Activated T-helper 2 cell treated with anti-CD3 and anti-CD28 coated beads, Interferon-gamma antibody, Interleukin-2, Interleukin-4, amounts not matched to agents 10 μg/mL and 5 μg/mL and 100 μg/mL, durations not matched to agents 14 hours and 24 hours and 36 hours (primary cell): ENCODE results near the gene GFER. TPM values are rescaled to one million over a fixed set of nuclear protein-coding genes. Genes with fewer than 3 reads are reported as not detected.
"Not testable (repeated sequence)": the region's sequence is repeated elsewhere in the genome, so short reads cannot be mapped to it uniquely, and the experiment has no call there.

Experiments used
- DNase-seq: peaks from one replicate; pipeline ENCODE4 v3.0.0; 2021; ENCODE audit warnings: low spot score
- H3K27ac Mint-ChIP-seq: one replicate; pipeline ENCODE4 v1.8.0; 2021; ENCODE audit warnings: mixed read lengths
- H3K27me3 Mint-ChIP-seq: one replicate; pipeline ENCODE4 v1.8.0; 2021; ENCODE audit warnings: low read depth, mixed read lengths
- H3K36me3 Mint-ChIP-seq: one replicate; pipeline ENCODE4 v1.8.0; 2021; ENCODE audit warnings: low read depth, mixed read lengths
- H3K4me1 Mint-ChIP-seq: one replicate; pipeline ENCODE4 v1.8.0; 2021; ENCODE audit warnings: low read depth, mixed read lengths
- H3K4me3 Mint-ChIP-seq: one replicate; pipeline ENCODE4 v1.8.0; 2021; ENCODE audit warnings: low read depth, mild to moderate bottlenecking, moderate library complexity, mixed read lengths
- H3K9me3 Mint-ChIP-seq: one replicate; pipeline ENCODE4 v1.8.0; 2021; ENCODE audit warnings: mixed read lengths
- intact Hi-C: fragments of 100-400 bp; cut with micrococcal nuclease; formaldehyde crosslinking; loops from one replicate; pipeline ENCODE4 v1.15.1; 2023
- total RNA-seq: library from RNA; stranded (reverse); gene quantifications from 2 replicates; pipeline ENCODE4 v1.2.3, GENCODE V29; 2022

The GFER gene
- total RNA-seq, 1 donor from 2014 or later, result 40.0 TPM

- intact Hi-C loops, result no loop called here
- Mint-ChIP-seq H3K27me3 (no peaks in the 10 kb centered on the region), H3K27ac (no peak overlapping the region), H3K9me3 (no peaks in the 10 kb centered on the region), H3K36me3 (no peaks in the 10 kb centered on the region), H3K4me3 (no peak overlapping the region), H3K4me1 (peaks cover 15% of the 10 kb centered on the region)
- no peak for DNase-seq
These were observed 38.2 kb upstream of the GFER start for GRCh38 chr16:1945559-1946391.

GRCh38 chr16:1946495-1947368 is 37.3 kb upstream of the GFER start:
- Mint-ChIP-seq H3K4me1 (peaks cover 13% of the 10 kb centered on the region), H3K27me3 (no peaks in the 10 kb centered on the region), H3K9me3 (no peaks in the 10 kb centered on the region), H3K4me3 (no peak overlapping the region), H3K27ac (no peak overlapping the region), H3K36me3 (no peaks in the 10 kb centered on the region)
- DNase-seq, result no peak
- intact Hi-C loops, result no loop called here

- Mint-ChIP-seq H3K4me3 (no peak overlapping the region), H3K9me3 (no peaks in the 10 kb centered on the region), H3K36me3 (no peaks in the 10 kb centered on the region), H3K27ac (no peak overlapping the region), H3K27me3 (no peaks in the 10 kb centered on the region), H3K4me1 (peaks cover 9% of the 10 kb centered on the region)
- intact Hi-C loops, result no loop called here
- no peak for DNase-seq
These were observed 36.7 kb upstream of the GFER start for GRCh38 chr16:1947369-1947670.

GRCh38 chr16:1949507-1949906 is 34.5 kb upstream of the GFER start:
- no peak for DNase-seq
- H3K4me1 Mint-ChIP-seq, result peaks cover 7% of the 10 kb centered on the region
- H3K9me3 Mint-ChIP-seq, result no peaks in the 10 kb centered on the region
- H3K27ac Mint-ChIP-seq, result no peak overlapping the region
- intact Hi-C loops, result no loop called here
- H3K36me3 Mint-ChIP-seq, result no peaks in the 10 kb centered on the region
- no peaks in the 10 kb centered on the region for H3K27me3 Mint-ChIP-seq
- H3K4me3 Mint-ChIP-seq, result no peak overlapping the region

- no peak for DNase-seq
- intact Hi-C loops, result no loop called here
- Mint-ChIP-seq H3K4me1 (peaks cover 5% of the 10 kb centered on the region), H3K27ac (no peak overlapping the region), H3K27me3 (no peaks in the 10 kb centered on the region), H3K4me3 (no peak overlapping the region), H3K36me3 (no peaks in the 10 kb centered on the region), H3K9me3 (no peaks in the 10 kb centered on the region)
These were observed 33.9 kb upstream of the GFER start for GRCh38 chr16:1950047-1950446.

- Mint-ChIP-seq H3K27me3 (no peaks in the 10 kb centered on the region), H3K36me3 (no peaks in the 10 kb centered on the region), H3K27ac (no peak overlapping the region), H3K9me3 (no peaks in the 10 kb centered on the region), H3K4me1 (peaks cover 5% of the 10 kb centered on the region), H3K4me3 (no peak overlapping the region)
- intact Hi-C loops, result no loop called here
- DNase-seq, result no peak
These were observed 33.4 kb upstream of the GFER start for GRCh38 chr16:1950559-1950958.

GRCh38 chr16:1953734-1954133 is 30.3 kb upstream of the GFER start:
- Mint-ChIP-seq H3K36me3 (no peaks in the 10 kb centered on the region), H3K27ac (no peak overlapping the region), H3K9me3 (no peaks in the 10 kb centered on the region), H3K27me3 (no peaks in the 10 kb centered on the region), H3K4me3 (no peak overlapping the region), H3K4me1 (peaks cover 5% of the 10 kb centered on the region)
- no peak for DNase-seq
- intact Hi-C loops, result no loop called here

- peaks cover 28% of the 10 kb centered on the region for H3K36me3 Mint-ChIP-seq
- H3K9me3 Mint-ChIP-seq, intact Hi-C loops, DNase-seq, H3K27me3 Mint-ChIP-seq, H3K4me3 Mint-ChIP-seq, H3K27ac Mint-ChIP-seq: not testable (repeated sequence)
- peaks cover 23% of the 10 kb centered on the region for H3K4me1 Mint-ChIP-seq
These were observed 26.4 kb upstream of the GFER start for GRCh38 chr16:1957434-1958142.

- H3K4me3 Mint-ChIP-seq, H3K27me3 Mint-ChIP-seq, intact Hi-C loops, H3K27ac Mint-ChIP-seq, H3K9me3 Mint-ChIP-seq, DNase-seq: not testable (repeated sequence)
- peaks cover 34% of the 10 kb centered on the region for H3K36me3 Mint-ChIP-seq
- H3K4me1 Mint-ChIP-seq, result peaks cover 23% of the 10 kb centered on the region
These were observed 25.9 kb upstream of the GFER start for GRCh38 chr16:1958143-1958491.

- DNase-seq, result no peak
- Mint-ChIP-seq H3K9me3 (no peaks in the 10 kb centered on the region), H3K4me3 (peak overlapping the region; percentile 95), H3K27me3 (no peaks in the 10 kb centered on the region), H3K4me1 (peaks cover 26% of the 10 kb centered on the region), H3K27ac (no peak overlapping the region), H3K36me3 (peaks cover 40% of the 10 kb centered on the region)
- intact Hi-C loops, result loop anchor here (1.0 kb wide), 2 partner anchors 15 to 176 kb away; partner anchors contain the start of genes MSRB1, NUBP2 and SPSB3
These were observed 25.2 kb upstream of the GFER start for GRCh38 chr16:1958715-1959268.

- peaks cover 47% of the 10 kb centered on the region for H3K36me3 Mint-ChIP-seq
- DNase-seq, result peak; percentile 91
- no peaks in the 10 kb centered on the region for H3K9me3 Mint-ChIP-seq
- peak within 1 kb of the TSS; percentile 95 for H3K4me3 Mint-ChIP-seq
- intact Hi-C loops, result loop anchor here (1.0 kb wide), 2 partner anchors 16 to 177 kb away; partner anchors contain the start of genes MSRB1, NUBP2 and SPSB3
- peak within 1 kb of the TSS; percentile 89 for H3K27ac Mint-ChIP-seq
- H3K27me3 Mint-ChIP-seq, result no peaks in the 10 kb centered on the region
- H3K4me1 Mint-ChIP-seq, result peaks cover 26% of the 10 kb centered on the region
These were observed 24.5 kb upstream of the GFER start, which contains the start of gene NDUFB10 for GRCh38 chr16:1959269-1960039. Gene NDUFB10, plus strand, starts transcription at chr16:1959538. Its CDS starts 87 bp downstream, at chr16:1959625.
